RKO (cell line): ENCODE measurements around the gene SRPX.

Experiments used
- DNase-seq: peaks from one replicate; pipeline ENCODE4 v3.0.0-alpha.2; 2016; ENCODE audit warnings: low spot score

SRPX gene

GRCh38 chrX:38138900-38139299, 81.8 kb downstream of the SRPX start:
- DNase-seq: no peak

GRCh38 chrX:38138157-38138891, 82.3 kb downstream of the SRPX start:
- DNase-seq: no peak

- no peak for DNase-seq
Measured at GRCh38 chrX:38129366-38129765, 91.3 kb downstream of the SRPX start.

- DNase-seq: no peak
Measured at GRCh38 chrX:38127961-38128360, 92.7 kb downstream of the SRPX start.

- DNase-seq: peak; percentile 4
Measured at GRCh38 chrX:38126179-38126578, 94.5 kb downstream of the SRPX start.

GRCh38 chrX:38124000-38124399, 96.7 kb downstream of the SRPX start:
- DNase-seq: no peak

GRCh38 chrX:38117485-38117884, 103.2 kb downstream of the SRPX start:
- DNase-seq: peak; percentile 51

GRCh38 chrX:38116706-38117105, 104.0 kb downstream of the SRPX start:
- DNase-seq: no peak

GRCh38 chrX:38112566-38112965, 108.1 kb downstream of the SRPX start:
- no peak for DNase-seq

- DNase-seq: no peak
Measured at GRCh38 chrX:38111196-38111595, 109.5 kb downstream of the SRPX start.

GRCh38 chrX:38110231-38110630, 110.4 kb downstream of the SRPX start:
- DNase-seq: peak; percentile 7

GRCh38 chrX:38109042-38109898, 111.4 kb downstream of the SRPX start:
- no peak for DNase-seq

- DNase-seq: no peak
Measured at GRCh38 chrX:38108364-38108763, 112.3 kb downstream of the SRPX start.

- no peak for DNase-seq
Measured at GRCh38 chrX:38106991-38107655, 113.5 kb downstream of the SRPX start.

GRCh38 chrX:38105216-38105725, 115.4 kb downstream of the SRPX start:
- no peak for DNase-seq

- DNase-seq: no peak
Measured at GRCh38 chrX:38103857-38104812, 116.5 kb downstream of the SRPX start.

GRCh38 chrX:38102875-38103274, 117.8 kb downstream of the SRPX start:
- DNase-seq: no peak

GRCh38 chrX:38102240-38102639, 118.4 kb downstream of the SRPX start:
- no peak for DNase-seq

- DNase-seq: no peak
Measured at GRCh38 chrX:38099688-38100087, 121.0 kb downstream of the SRPX start.
